Measurements from ENCODE around the gene PDCL2. TPM values are rescaled to one million over a fixed set of nuclear protein-coding genes. Genes with fewer than 3 reads are reported as not detected.

PDCL2 gene
- total RNA-seq, 1 experiment from 2014 or later = not detected

- H2AFZ ChIP-seq (ENCODE audit: low read length) = no peak overlapping the region
- H3K4me2 ChIP-seq (ENCODE audit: insufficient read depth, insufficient read length, low read length) = no peak overlapping the region
- no peaks in the 10 kb centered on the region for H3K9me3 ChIP-seq (ENCODE audit: control insufficient read depth, low read depth, low read length)
- no peaks in the 10 kb centered on the region for H3K4me1 ChIP-seq (ENCODE audit: insufficient read depth, low read length)
- H4K91ac ChIP-seq (ENCODE audit: insufficient read length, low read depth, low read length) = no peak overlapping the region
- no peak overlapping the region for H4K8ac ChIP-seq (replicated peaks; ENCODE audit: insufficient read length, low read depth, low read length)
- H2BK120ac ChIP-seq (ENCODE audit: low read depth, low read length, poor library complexity, severe bottlenecking) = no peak overlapping the region
- H2BK15ac ChIP-seq (ENCODE audit: low read depth, low read length) = no peak overlapping the region
- no peak overlapping the region for H3K18ac ChIP-seq (ENCODE audit: insufficient read length, low read depth, low read length)
- H4K5ac ChIP-seq (ENCODE audit: insufficient read length, low read depth, low read length) = no peak overlapping the region
- TF ChIP-seq, protein P1, sequence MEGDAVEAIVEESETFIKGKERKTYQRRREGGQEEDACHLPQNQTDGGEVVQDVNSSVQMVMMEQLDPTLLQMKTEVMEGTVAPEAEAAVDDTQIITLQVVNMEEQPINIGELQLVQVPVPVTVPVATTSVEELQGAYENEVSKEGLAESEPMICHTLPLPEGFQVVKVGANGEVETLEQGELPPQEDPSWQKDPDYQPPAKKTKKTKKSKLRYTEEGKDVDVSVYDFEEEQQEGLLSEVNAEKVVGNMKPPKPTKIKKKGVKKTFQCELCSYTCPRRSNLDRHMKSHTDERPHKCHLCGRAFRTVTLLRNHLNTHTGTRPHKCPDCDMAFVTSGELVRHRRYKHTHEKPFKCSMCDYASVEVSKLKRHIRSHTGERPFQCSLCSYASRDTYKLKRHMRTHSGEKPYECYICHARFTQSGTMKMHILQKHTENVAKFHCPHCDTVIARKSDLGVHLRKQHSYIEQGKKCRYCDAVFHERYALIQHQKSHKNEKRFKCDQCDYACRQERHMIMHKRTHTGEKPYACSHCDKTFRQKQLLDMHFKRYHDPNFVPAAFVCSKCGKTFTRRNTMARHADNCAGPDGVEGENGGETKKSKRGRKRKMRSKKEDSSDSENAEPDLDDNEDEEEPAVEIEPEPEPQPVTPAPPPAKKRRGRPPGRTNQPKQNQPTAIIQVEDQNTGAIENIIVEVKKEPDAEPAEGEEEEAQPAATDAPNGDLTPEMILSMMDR (conservative IDR thresholded peaks at IDR 0.05) = no peak
- no peaks in the 10 kb centered on the region; the same call in 1 of the 2 replicates for H3K27me3 Mint-ChIP-seq (ENCODE audit: low read depth)
- H3K9me3 Mint-ChIP-seq = peaks cover 0 to 8% of the 10 kb centered on the region in 2 experiments; a peak in 1 of 5 replicates
- no peak overlapping the region for H3K27ac Mint-ChIP-seq
- H2BK12ac ChIP-seq (ENCODE audit: insufficient read length, low read depth, low read length) = no peak overlapping the region
- H3K36me3 Mint-ChIP-seq (ENCODE audit: insufficient read depth in 1 of 3, low read depth in 3 of 3) = peaks cover 0 to 9% (median 7%) of the 10 kb centered on the region in 3 experiments; a peak in 3 of 7 replicates
- H3K4me1 Mint-ChIP-seq = peaks cover 2 to 12% of the 10 kb centered on the region in 2 experiments; a peak in 3 of 4 replicates
- H4K20me1 ChIP-seq (ENCODE audit: control insufficient read depth, insufficient read depth, insufficient read length) = no peaks in the 10 kb centered on the region
- H3K4me3 Mint-ChIP-seq = no peak overlapping the region
- no peak overlapping the region for H3K9ac ChIP-seq (ENCODE audit: extremely low read depth, insufficient read length, low read length)
- no peak overlapping the region for H3K23ac ChIP-seq (ENCODE audit: insufficient read length, low read depth, low read length)
- no peaks in the 10 kb centered on the region for H3K27me3 ChIP-seq (ENCODE audit: insufficient read depth, low read length)
- H3K56ac ChIP-seq (ENCODE audit: insufficient read length, low read depth, low read length) = no peak overlapping the region
- H2AK5ac ChIP-seq (ENCODE audit: insufficient read length, low read length) = no peak overlapping the region
- H3K14ac ChIP-seq (ENCODE audit: insufficient read depth, low read length) = no peak overlapping the region
- no peak overlapping the region for H3K4ac ChIP-seq (ENCODE audit: low read depth, low read length)
- H2BK5ac ChIP-seq (ENCODE audit: insufficient read length, low read length) = no peak overlapping the region
- DNase-seq = no peak
- no peaks in the 10 kb centered on the region for H3K23me2 ChIP-seq (ENCODE audit: insufficient read length, low read depth, low read length, poor library complexity, severe bottlenecking)
- no peak overlapping the region for H3T11ph ChIP-seq (ENCODE audit: low read length)
- WGBS (ENCODE audit: extremely low coverage, insufficient read length, low lambda C conversion rate) = no CpG with 5 or more reads among the region's 3 CpGs
- H3K27ac ChIP-seq (ENCODE audit: insufficient read length, low read depth, low read length) = no peak overlapping the region
- H2BK20ac ChIP-seq (ENCODE audit: low read depth, low read length, poor library complexity, severe bottlenecking) = no peak overlapping the region
- H3K79me1 ChIP-seq (ENCODE audit: insufficient read depth, low read depth, low read length, poor library complexity, severe bottlenecking) = no peaks in the 10 kb centered on the region
- H3K79me2 ChIP-seq (ENCODE audit: insufficient read depth, low read length) = no peaks in the 10 kb centered on the region
Measured at GRCh38 chr4:55615008-55615407, 23.0 kb upstream of the PDCL2 start.
